Activated T-cell treated with anti-CD3 and anti-CD28 coated beads for 48 hours (primary cell): Measurements from ENCODE around the gene SMAD5.

Source experiments
- DNase-seq: peaks from one replicate; pipeline ENCODE4 v3.0.0-alpha.2; 2020; ENCODE audit warnings: low read depth

The SMAD5 gene

DNA sequence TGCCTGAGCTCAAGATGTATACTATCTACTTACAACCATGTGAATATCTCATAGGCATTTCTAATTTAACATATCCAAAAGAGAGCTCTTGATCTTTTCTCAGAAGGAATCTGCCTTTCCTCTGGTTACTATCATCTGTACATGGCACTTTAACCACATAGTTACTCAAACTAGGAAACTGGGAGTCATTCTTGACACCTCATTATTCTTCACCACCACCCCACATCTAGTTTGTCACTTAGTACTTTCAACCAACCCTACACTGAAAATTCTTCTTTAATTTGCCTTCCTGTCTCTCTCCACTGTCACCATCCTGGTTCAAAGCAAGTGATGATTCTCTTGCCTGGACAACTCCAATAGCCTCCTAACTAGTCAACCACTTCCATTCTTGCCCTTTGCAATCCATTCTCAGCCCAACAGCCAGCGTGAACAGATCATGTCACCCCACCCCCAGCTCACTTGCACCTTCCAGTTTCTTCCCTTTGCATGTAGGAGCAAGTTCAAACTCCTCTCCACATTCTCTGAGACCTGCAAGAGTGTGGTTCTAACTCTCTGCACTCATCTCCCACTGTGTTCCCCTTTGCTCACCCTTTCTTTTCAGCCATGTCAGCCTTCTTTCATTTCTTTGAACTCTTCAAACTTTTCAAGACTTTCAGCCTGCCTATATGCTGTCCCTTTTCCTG lies 17.3 kb upstream of the SMAD5 start:
- DNase-seq = no peak

DNA sequence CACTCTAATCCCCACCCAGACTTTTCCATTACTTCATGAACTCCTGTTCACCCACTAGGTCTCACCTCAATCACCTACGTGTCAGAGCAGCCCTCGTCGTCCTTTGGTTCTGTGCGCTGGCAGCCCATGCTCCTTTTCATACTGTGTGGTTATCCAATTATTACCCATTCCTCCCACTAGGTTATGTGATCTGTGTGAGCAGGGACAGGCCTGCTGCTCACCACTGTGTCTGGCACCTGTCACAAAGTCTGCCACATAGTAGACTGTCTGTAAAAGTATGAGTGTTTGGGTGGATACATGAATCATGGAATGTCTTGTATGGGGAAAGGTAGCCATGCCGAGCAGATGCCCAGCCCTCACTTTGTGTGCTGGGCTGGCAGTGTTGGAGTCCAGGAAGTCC lies 12.1 kb upstream of the SMAD5 start:
- no peak for DNase-seq

DNA sequence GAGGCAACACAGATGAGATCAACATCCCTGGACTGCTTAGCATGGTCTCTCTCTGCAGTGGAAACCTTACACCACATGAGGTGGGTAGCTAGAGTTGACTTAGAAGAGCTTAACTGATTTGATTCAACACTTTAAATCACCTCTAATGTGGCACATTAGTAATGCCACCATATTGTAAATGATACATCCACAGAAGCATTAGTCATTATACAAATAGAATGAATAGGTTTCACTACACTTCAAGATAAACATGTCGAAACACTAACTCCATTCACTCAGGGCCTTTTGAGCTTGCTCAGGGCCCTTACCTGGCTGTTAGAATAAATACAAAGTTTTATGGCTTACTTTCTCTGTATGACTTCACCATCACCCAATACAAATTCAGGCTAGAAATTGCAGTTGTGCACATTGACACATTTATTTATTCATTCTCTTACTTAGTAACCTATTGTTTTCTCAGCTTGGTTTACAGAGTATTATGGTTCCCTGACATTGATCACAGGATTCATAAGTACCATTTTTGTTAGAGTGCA lies 9.3 kb upstream of the SMAD5 start:
- no peak for DNase-seq

DNA sequence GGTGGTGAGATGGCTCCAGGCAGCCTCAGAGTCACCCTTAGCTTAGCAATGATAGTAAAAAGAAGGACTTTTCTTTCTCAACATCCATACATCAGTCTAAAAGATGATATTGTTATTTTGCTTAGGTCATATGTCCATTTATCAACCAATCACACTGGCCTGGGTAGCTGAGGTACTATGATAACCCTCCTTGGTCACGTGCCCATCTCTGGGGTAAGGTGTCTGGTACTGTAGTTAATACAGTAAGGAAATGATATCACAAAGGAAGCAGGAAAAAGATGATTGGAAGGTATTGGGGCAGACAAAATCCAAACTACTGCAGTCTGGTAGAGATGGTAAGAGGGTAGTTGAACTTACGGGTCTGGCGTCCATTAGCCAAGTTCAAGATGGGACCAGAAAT lies 5.1 kb upstream of the SMAD5 start:
- no peak for DNase-seq

DNA sequence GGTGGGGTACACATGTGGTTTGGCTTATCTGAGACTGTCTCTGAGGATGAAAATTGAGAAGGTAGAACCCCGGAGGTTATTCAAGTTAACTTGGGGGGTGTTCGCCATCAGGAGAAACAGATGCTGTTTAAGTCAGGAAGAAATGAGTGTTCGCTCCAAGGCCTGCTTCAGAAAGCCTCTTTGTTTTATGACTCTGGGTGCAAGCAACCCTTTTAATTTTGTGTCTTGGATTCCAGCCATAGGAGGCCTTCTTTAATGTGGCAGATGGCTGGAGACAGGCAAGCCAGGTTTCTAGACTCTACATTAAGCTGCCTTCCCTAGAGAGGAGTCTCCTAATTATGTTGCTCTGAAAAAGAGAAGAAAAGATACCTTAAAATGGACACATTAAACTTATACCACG lies 4.2 kb upstream of the SMAD5 start:
- DNase-seq = no peak

DNA sequence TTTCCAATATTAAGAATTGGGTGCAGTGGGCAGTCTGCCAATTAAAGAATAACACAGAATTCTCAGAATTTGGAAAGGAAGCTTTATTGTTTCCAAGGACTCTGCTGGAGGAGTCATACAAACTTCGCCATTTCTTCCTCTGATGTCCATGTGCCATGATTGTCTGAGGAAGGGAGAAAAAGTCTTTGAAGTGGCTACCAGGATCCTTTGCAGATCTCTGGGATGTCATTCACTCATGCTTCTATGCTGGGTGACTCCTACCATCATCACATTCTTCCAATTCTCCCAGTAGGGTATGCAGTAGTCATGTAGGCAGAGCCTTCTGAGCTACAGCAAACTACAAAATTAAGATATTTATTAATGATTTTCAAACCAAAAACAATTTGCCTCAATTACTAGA lies 3.2 kb upstream of the SMAD5 start:
- DNase-seq = no peak

DNA sequence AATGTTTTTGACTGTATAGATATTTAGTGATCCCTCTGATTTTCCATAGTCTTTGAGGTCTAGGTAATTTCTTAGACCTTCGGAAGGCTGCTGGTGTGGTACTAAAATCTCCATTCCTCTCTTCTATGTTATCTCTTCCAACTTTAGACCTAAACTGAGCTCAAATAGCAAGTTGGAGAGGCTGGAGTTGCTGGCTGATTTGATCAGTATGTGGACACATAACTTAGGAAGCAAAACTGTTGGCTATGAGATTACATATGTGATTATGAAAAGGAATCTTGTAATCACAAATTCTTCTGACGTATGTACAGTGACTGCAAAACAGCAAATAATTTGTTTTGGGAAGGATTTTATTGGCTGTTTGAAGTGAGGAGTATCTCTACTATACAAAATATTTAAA lies 2.1 kb upstream of the SMAD5 start:
- no peak for DNase-seq

DNA sequence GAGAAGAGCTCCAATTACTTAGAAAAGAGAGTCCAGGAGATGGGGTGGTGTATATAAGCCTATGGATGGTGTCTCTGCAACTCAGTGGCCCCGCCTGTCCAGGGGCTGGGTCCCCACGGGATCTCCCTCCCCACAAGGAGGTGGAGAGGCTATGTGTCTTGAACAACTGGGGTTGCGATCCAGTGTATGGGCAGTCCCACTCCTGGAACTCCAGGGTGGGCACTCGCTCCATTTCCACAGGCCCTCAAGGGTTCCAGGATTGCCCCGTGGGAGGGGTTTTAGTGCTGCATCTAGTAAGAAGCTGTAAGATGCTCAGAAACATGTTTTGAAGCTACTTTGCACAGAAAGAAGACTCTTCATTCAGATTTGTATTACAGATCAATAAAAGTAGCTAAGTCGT lies 558 bp upstream of the SMAD5 start:
- no peak for DNase-seq

DNA sequence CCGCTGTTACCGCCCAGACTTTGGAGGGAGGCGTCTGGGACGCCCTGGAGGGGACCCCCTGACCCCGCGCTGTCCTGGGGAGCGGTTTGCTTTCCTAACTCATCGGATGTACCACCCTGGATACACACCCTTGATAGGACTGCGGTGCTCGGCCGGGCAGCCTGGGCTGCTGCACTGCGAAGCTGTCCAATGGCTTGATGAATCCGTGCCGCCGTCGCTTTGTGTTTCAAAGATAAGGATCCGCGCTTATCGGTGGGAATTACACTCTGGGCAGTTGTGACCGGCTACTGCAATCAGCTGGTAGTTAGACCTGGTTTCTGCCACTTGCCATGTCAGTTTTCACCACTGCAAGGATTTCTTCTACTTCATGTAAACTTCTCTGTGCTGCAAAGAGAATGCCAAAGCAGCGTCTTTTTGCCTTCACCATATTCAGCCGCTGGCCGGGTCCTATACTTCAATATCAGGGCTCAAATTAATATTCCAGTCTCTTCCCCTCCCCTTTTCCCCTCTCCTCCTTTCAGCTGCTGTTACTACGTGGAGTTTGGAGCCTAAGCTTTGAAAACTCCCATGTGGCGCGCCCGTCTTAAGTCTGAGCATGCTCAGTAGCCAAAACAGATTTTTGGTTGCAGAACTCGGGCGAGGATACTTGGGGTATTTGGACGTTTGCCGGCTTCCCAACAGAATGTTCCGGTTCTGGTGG lies 727 bp downstream of the SMAD5 start:
- no peak for DNase-seq

DNA sequence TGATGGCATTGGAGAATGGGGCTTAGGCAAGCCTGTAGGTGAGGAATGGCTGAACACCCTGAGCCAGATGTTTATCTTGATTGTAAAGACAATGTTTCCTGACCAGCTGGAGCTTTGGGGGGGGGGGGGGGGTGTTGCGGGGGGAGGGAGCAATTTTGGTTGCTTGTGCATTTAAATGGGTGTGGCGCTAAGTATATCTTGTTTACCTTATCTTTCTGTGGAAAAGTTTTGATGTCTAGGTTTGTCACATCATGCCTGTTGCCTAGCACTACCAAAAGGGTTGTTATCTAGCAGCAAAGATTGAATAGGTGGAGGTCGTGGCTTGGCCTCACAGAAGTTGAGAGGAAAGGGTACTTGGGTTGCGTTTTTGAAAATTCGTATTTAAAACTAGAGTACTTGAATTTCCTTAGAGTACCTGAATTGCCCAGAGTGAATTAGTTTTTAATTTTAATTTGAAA lies 1.3 kb downstream of the SMAD5 start:
- DNase-seq = no peak

DNA sequence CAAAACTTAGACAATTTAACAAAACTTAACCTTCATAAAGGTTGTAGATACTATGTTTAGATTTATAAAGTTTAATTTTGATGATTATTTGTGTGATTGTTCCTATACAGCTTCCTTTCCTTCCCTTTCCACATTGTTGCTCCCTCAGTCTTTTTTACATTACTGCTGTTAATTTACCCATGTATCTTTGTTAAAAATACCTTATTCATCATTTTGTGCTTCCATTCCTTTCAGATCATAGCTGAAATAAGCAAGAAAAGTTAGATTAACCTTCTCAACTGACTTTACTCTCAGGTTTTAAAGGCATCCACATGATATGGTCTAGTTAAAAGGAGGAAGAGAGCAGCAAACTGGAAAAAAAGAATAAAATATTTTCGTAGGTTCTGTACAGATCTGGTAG lies 2.0 kb downstream of the SMAD5 start:
- DNase-seq = no peak

DNA sequence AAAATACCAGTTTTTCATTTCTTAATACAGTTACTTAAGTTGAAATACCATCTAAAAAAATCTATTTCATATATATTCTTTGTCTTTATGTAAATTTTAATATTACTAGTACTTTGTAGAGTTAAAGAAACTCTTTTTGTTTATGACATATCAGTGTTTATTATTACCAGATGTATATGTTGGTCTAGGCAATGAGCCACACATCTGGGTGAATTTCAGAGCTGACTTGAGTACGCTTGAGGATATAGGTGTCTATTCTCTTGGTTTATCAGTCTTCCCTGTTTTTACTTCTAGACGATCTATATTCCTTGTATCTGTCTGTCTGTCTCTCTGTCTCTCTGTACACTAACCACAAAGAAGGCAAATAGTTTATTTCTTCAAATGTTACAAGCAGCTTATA lies 2.9 kb downstream of the SMAD5 start:
- DNase-seq = no peak

DNA sequence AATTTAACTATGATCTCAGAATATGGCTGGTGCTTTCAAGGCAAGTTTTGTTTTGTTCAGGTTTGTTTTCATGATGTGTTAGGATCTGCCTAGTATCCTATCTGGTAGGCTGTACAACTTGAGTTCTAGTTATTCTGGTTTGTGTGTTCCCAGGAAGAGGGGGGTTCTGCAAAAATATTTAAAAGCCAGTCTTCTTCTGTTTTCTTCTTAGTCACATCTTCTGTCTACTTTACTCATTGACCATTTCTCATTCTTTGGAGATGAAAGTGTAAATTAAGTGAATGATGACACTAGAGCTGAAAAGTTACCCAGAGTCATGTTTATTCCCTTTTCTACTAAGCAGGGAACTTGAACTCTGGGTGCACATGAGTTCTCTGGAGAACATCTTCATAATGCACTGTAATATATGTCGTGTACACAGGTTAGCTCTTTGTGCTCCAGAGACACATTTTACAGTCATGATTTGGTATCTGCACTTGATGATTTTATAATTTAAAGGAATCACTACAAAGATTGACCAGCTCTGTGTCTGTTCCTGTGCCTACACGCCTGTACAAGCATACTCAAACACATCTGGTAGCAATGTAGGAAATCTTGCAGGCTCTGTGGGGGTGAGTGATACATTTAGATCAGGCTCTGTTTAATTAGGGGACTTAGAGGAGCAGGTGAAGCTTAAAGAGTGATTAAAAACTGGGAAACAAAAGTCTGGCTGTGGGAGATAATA lies 5.0 kb downstream of the SMAD5 start:
- DNase-seq = no peak

DNA sequence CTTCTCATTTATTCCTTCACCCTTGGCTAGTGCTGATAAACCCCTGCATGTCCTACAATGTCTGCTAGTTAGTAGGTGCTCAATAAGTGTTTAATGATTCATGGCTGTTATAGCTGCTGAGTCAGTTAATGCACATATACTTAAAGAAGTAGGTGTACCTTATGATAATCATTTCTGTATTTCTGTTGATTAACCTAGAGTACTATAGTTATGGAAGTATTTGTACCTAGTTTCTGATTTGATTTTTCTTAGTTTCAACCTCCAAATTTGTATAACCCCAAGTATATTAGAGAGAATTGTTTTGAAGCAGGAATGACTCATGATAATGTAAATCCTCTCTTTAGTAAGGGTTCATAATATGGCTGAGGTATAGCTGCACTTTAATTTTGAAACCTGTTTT lies 8.9 kb downstream of the SMAD5 start:
- DNase-seq = no peak

DNA sequence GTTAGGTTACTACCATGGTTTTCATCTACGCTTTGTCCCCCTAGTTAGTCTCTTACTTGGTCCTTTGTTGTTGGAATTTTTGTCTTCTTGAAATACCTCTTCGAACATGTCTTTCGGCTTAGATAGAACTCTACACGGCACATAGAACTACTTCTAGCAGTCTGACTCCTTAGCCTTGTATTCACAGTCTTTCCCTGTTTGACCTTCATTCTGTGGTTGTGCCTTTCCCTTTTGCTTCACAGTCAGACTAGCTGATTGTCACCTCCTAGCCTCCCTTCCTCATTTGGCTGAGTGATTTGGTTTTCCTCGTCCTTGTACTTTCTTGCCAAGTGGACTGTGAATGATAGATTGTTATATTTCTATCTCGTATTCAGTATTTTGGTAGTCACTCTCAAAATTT lies 10.7 kb downstream of the SMAD5 start:
- no peak for DNase-seq

DNA sequence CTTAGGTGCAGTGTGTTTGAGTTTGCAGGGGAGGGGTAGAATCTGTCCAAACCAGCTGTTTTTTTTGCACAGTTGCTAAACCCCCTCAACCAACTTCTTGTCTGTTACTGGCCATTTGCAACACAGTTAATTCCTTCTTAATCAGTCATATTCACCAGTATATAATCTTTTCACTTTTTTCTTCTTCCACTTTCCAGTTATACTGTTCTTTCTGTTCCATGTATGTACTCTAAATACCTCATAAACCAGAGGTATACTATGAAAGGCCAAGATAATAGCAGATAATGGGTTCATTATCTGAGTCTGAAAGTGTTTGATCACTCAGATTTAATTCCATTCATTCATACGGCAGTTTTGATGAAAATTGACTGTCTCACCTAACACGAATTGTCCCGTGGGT lies 11.1 kb downstream of the SMAD5 start:
- DNase-seq = no peak

DNA sequence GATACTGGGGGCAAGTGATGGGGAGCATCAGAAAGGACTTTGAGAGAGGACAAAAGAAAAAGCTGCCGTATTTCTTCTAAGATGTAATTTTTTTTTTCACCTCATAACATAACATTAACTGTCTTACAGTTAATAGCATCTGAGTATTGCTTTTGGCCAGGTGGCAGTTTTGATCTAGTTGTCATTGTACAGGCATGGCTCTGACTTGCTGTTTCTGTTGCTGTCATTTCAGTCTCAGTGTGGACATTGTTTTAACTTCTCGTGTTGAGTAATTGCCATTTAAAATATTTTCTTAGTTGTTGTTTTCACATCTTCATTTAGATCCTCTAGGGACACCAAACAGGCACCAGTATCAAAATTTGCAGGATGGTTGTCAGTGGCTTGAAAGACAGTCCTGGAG lies 12.4 kb downstream of the SMAD5 start:
- no peak for DNase-seq

DNA sequence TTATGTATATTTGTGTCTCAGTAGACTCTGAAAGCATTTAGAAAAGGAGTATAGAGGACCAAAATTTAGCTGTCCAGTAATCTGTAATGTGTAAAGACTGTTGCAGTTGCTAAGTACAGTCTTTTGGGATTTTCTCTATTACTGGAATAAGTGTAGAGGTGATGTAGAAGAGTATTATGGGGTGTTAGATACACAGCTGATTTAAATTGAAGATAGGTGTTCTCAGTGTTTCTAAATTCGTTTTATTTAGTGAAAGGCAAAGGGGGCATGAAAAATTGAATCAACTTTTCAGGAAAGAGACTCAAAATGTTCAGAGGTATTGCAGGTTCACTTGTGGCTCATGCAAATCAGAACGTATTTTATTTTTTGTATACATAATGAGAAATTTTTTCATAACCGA lies 13.6 kb downstream of the SMAD5 start:
- no peak for DNase-seq

DNA sequence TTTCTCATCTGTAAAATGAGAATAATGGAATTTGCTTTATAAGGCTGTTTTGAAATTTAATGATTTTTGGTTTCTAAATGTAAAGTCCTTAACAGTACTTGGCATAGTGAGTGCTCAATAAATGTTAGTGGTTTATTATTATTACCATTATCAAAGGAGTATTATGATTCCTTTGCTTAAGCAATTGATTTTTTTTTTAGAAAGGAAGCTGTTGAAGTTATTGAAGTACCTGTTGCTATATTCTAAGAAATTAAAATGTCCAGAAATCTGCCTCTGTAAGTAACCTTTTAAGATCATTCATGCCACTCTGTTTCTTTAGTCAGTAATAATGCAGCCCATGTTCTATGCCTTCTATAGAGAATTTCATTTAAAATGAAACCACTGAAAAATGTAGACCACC lies 15.0 kb downstream of the SMAD5 start:
- no peak for DNase-seq

DNA sequence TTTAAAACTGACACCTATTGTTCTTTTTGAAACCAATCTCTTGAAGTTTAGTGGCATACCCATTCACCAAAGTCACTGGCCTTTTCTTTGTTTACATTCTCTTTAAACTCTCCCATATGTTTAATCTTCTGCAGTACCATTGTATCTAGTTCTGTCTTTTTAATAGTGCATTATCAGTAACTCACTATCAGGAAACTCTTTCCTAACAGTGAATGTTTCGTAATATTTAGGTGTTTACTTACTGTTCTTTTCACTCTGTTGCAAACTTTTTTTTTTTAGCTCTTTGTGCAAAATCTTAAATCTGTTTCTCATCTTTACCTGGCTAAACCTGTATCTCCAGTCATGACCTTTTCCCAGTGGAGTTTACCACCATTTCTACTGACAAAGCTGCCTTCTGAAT lies 17.2 kb downstream of the SMAD5 start:
- no peak for DNase-seq

DNA sequence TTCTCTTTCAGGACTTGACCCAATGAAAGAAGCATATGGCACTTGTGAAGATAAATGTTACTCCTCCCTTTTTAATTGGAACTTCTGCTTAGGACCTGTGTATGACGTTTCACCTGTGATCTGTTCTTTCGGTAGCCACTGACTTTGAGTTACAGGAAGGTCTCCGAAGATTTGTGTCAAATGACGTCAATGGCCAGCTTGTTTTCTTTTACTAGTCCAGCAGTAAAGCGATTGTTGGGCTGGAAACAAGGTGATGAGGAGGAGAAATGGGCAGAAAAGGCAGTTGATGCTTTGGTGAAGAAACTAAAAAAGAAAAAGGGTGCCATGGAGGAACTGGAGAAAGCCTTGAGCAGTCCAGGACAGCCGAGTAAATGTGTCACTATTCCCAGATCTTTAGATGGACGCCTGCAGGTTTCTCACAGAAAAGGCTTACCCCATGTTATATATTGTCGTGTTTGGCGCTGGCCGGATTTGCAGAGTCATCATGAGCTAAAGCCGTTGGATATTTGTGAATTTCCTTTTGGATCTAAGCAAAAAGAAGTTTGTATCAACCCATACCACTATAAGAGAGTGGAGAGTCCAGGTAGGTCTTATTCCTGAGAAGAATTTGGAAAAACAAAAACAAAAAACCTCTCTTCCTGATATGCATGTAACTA lies 21.1 kb downstream of the SMAD5 start:
- no peak for DNase-seq

DNA sequence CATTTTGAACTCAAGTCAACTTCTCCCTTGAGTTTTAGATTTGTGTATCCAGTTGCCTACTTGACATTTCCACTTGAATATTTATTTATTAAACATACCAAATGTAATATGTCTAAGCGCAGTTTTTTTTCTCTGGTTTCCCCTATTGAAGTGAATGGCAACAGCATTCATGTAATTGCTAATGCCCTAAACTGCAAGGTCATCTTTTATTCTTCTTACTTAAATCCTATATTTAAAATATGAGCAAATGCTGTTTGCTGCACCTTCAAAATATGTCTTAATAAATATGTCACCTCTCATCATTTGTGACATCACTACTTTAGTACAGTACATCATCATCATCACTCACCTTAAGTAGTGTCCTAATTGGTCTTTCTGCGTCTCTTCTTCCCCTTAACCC lies 22.4 kb downstream of the SMAD5 start:
- no peak for DNase-seq

DNA sequence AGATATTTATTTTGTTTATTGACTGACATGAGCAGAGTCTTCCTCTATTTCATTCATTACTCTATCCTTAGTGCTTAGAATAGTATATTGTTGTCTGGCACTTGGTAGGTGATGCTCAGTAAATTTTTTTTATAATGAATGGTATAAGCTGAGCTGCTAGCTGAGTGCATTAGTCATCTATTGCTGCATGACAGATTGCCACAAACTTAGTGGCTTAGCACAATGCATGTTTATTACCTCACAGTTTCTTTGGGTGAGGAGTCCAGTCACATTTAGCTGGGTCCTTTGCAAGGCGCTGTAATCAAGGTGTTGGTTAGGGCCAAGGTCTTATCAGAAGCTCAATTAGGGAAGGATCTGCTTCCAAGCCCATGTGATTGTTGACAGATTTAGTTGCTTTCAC lies 23.1 kb downstream of the SMAD5 start:
- no peak for DNase-seq
